CD8-positive, alpha-beta memory T cell (primary cell): ENCODE data around the gene FOS. TPM values are rescaled to one million over a fixed set of nuclear protein-coding genes. Genes with fewer than 3 reads are reported as not detected.
A peak's percentile ranks its signal among the peaks of the same experiment; 100 is the strongest.

Experiments used
- CTCF ChIA-PET: fragments of 350-600 bp; sonication (Branson Sonifier 250); formaldehyde crosslinking; loops from one replicate; lab custom pipeline; 2021; ENCODE audit warnings: antibody characterized with exemption; lab: Charles Lee
- POLR2A ChIA-PET: fragments of 350-600 bp; sonication (Branson Sonifier 250); formaldehyde crosslinking; loops from one replicate; lab custom pipeline; 2021; ENCODE audit warnings: antibody characterized with exemption; lab: Charles Lee
- DNase-seq, 5 donors: peaks; one replicate each; pipeline versions ENCODE4 v3.0.0 to v3.0.0-alpha.2; 2020 to 2022; ENCODE audit warnings: mixed read lengths in 1 of 5
- H3K27ac ChIP-seq: one replicate; pipeline ENCODE4 v1.7.0; 2013; ENCODE audit warnings: low read depth, mild to moderate bottlenecking, low read length, moderate library complexity
- H3K27me3 ChIP-seq: 2 replicates; pipeline ENCODE4 v1.7.0; 2013; ENCODE audit warnings: low read length, mild to moderate bottlenecking; ENCODE audit not compliant: insufficient read depth, poor library complexity, severe bottlenecking
- H3K36me3 ChIP-seq: 2 replicates; pipeline ENCODE4 v1.7.0; 2013; ENCODE audit warnings: mild to moderate bottlenecking, low read length, moderate library complexity; ENCODE audit not compliant: insufficient read depth
- H3K4me1 ChIP-seq: 2 replicates; pipeline ENCODE4 v1.7.0; 2013; ENCODE audit warnings: mild to moderate bottlenecking, low read length, moderate library complexity; ENCODE audit not compliant: insufficient read depth
- H3K4me3 ChIP-seq: 2 replicates; pipeline ENCODE4 v1.7.0; 2013; ENCODE audit warnings: mild to moderate bottlenecking, low read length
- H3K9me3 ChIP-seq: 2 replicates; pipeline ENCODE4 v1.7.0; 2013; ENCODE audit warnings: mild to moderate bottlenecking, low read length
- H3K27ac Mint-ChIP-seq, 8 donors: one replicate each; pipeline ENCODE4 v1.8.0; 2020 to 2021; ENCODE audit warnings: mixed read lengths in 8 of 8, mild to moderate bottlenecking in 6 of 8, inconsistent platforms in 3 of 8, moderate library complexity in 3 of 8
- H3K27me3 Mint-ChIP-seq, 2 donors: one replicate each; pipeline ENCODE4 v1.8.0; 2020 to 2021; ENCODE audit warnings: mixed read lengths in 2 of 2, mild to moderate bottlenecking in 1 of 2, moderate library complexity in 1 of 2
- H3K36me3 Mint-ChIP-seq, 3 donors: one replicate each; pipeline ENCODE4 v1.8.0; 2020 to 2021; ENCODE audit warnings: mixed read lengths in 3 of 3, inconsistent platforms in 1 of 3, mild to moderate bottlenecking in 1 of 3
- H3K4me1 Mint-ChIP-seq, 3 donors: one replicate each; pipeline ENCODE4 v1.8.0; 2020 to 2021; ENCODE audit warnings: mixed read lengths in 3 of 3, inconsistent platforms in 1 of 3, mild to moderate bottlenecking in 1 of 3
- H3K4me3 Mint-ChIP-seq, 7 donors: one replicate each; pipeline ENCODE4 v1.8.0; 2020 to 2021; ENCODE audit warnings: mixed read lengths in 7 of 7, mild to moderate bottlenecking in 6 of 7, moderate library complexity in 4 of 7, inconsistent platforms in 2 of 7
- H3K9me3 Mint-ChIP-seq, 5 donors: one replicate each; pipeline ENCODE4 v1.8.0; 2020 to 2022; ENCODE audit warnings: mixed read lengths in 5 of 5, mild to moderate bottlenecking in 3 of 5, moderate library complexity in 2 of 5, inconsistent platforms in 1 of 5
- polyA plus RNA-seq: library from polyadenylated mRNA; unstranded; fragments of 300-500 nt; fragmentation: Illumina TruSeq; gene quantifications from one replicate; pipeline ENCODE4 v1.2.3, GENCODE V29; 2021
- total RNA-seq, 2 experiments: library from RNA; stranded (reverse); gene quantifications; one replicate each; pipeline ENCODE4 v1.2.3, GENCODE V29; 2021

FOS gene
- 10 to 100 TPM; 15.2 to 16.8 TPM for total RNA-seq
- 768 TPM for polyA plus RNA-seq

DNA sequence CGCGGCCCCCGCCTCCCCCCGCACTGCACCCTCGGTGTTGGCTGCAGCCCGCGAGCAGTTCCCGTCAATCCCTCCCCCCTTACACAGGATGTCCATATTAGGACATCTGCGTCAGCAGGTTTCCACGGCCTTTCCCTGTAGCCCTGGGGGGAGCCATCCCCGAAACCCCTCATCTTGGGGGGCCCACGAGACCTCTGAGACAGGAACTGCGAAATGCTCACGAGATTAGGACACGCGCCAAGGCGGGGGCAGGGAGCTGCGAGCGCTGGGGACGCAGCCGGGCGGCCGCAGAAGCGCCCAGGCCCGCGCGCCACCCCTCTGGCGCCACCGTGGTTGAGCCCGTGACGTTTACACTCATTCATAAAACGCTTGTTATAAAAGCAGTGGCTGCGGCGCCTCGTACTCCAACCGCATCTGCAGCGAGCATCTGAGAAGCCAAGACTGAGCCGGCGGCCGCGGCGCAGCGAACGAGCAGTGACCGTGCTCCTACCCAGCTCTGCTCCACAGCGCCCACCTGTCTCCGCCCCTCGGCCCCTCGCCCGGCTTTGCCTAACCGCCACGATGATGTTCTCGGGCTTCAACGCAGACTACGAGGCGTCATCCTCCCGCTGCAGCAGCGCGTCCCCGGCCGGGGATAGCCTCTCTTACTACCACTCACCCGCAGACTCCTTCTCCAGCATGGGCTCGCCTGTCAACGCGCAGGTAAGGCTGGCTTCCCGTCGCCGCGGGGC, at the start of gene FOS:
TSS of gene FOS (plus strand) at position 407 of the 731 bp plus-strand sequence. CDS start at position 562, 155 bp downstream.
- H3K27me3 Mint-ChIP-seq, result peaks cover 38 to 56% of the 10 kb centered on the region in 2 donors
- H3K27ac Mint-ChIP-seq, result peak within 1 kb of the TSS; percentile 94 to 100 (median 99)
- Histone ChIP-seq H3K36me3 (no peaks in the 10 kb centered on the region), H3K27me3 (peaks cover 29% of the 10 kb centered on the region), H3K9me3 (no peaks in the 10 kb centered on the region), H3K4me3 (peak within 1 kb of the TSS; percentile 91), H3K4me1 (peaks cover 61% of the 10 kb centered on the region), H3K27ac (peak within 1 kb of the TSS; percentile 92)
- CTCF ChIA-PET, result interaction anchor here (1.4 to 1.6 kb wide), 2 partner anchors 11 to 20 kb away, joined by 4 to 5 read pairs; no protein-coding TSS in a partner anchor
- peaks cover 0 to 6% (median 2%) of the 10 kb centered on the region in 5 donors for H3K9me3 Mint-ChIP-seq
- H3K36me3 Mint-ChIP-seq, result peaks cover 5 to 38% (median 19%) of the 10 kb centered on the region in 3 donors
- POLR2A ChIA-PET, result interaction anchor here (1.1 kb wide), 1 partner anchor 20 kb away, joined by 3 read pairs; no protein-coding TSS in a partner anchor
- H3K4me3 Mint-ChIP-seq, result peak within 1 kb of the TSS; percentile 91 to 99 (median 93)
- DNase-seq, result peak; percentile 82 to 98 (median 96)
- peaks cover 53 to 82% (median 69%) of the 10 kb centered on the region in 3 donors for H3K4me1 Mint-ChIP-seq

DNA sequence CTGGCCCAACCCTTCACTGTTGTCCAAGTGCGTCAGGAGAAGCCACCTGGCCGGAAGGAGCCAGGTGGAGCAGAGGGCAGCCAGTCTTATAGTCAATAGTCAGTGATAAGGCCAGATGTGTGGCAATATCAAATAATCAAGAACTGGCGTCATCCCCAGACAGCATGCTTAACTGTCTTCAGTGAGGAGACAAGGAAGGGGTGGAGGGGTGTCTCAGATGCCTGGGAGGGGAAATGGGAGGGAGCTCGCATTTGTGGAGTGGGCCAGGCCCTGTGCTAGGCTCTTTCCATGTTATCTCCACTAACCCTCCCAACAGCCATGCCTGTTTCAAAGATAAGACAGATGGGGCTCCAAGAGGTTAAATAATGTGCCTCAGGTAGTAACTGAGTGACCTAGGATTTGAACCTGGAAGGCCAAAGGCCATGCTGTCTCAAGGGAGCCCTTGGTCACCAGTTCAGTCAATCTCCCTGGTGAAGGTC, 48.9 kb upstream of the FOS start:
- CTCF ChIA-PET, result interaction anchor here (1.2 to 5.3 kb wide), 4 partner anchors 29 to 75 kb away, joined by 3 to 43 read pairs (median 5); no protein-coding TSS in a partner anchor
- peaks cover 55 to 59% (median 58%) of the 10 kb centered on the region in 3 donors for H3K4me1 Mint-ChIP-seq
- Histone ChIP-seq H3K4me1 (peaks cover 58% of the 10 kb centered on the region), H3K9me3 (no peaks in the 10 kb centered on the region), H3K27me3 (no peaks in the 10 kb centered on the region), H3K27ac (no peak overlapping the region), H3K4me3 (peak overlapping the region; percentile 14), H3K36me3 (no peaks in the 10 kb centered on the region)
- H3K36me3 Mint-ChIP-seq, result no peaks in the 10 kb centered on the region
- H3K27me3 Mint-ChIP-seq, result peaks cover 1 to 3% of the 10 kb centered on the region in 2 donors
- POLR2A ChIA-PET, result interaction anchor here (0.5 to 1.2 kb wide), 6 partner anchors 18 to 103 kb away, joined by 3 to 5 read pairs (median 4); partner anchors contain the start of gene NEK9
- peak overlapping the region; percentile 75 to 98 (median 90) for H3K27ac Mint-ChIP-seq
- peak overlapping the region in 6 of 7 donors; percentile 36 to 76 (median 67) for H3K4me3 Mint-ChIP-seq
- DNase-seq, result no peak
- H3K9me3 Mint-ChIP-seq, result no peaks in the 10 kb centered on the region

DNA sequence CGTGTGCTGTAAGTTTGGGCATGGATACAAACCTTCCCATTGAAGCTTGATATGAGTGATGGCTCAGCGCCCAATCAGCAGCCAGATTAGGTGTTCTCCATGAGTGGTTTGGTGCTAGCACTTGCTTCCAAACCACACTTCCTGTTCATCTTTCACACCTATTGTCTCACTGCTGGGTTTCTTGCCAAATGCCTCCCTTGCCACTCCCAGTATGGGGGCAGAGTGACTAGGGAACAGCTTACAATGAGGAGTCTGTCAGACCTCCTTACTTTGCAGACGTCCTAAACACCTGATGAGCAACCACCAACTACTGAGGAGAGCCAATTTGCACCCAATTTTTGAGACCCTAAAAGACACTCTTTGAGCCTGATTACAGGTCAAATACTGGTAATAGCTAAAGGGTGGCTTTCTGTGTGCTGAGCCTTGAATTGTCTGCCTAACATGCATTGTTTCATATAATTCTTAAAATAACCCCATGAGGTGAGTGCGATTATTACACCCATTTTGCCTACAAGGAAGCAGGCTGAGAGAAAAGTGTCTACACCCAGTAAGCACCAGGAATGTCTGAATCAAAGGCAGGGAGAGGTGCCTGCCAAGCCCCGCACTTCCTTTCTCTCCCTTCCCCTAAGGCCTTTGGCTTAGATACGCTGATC, 48.4 kb upstream of the FOS start:
- H3K4me3 ChIP-seq, result peak overlapping the region; percentile 14
- peaks cover 58% of the 10 kb centered on the region for H3K4me1 ChIP-seq
- no peaks in the 10 kb centered on the region for H3K36me3 ChIP-seq
- H3K27me3 ChIP-seq, result no peaks in the 10 kb centered on the region
- H3K27ac ChIP-seq, result peak overlapping the region; percentile 45
- DNase-seq, result peak; percentile 44 to 82 (median 54)
- no peaks in the 10 kb centered on the region for H3K36me3 Mint-ChIP-seq
- no peaks in the 10 kb centered on the region for H3K9me3 ChIP-seq
- peaks cover 0 to 1% of the 10 kb centered on the region in 2 donors for H3K27me3 Mint-ChIP-seq
- peak overlapping the region; percentile 66 to 98 (median 86) for H3K27ac Mint-ChIP-seq
- H3K4me1 Mint-ChIP-seq, result peaks cover 55 to 59% (median 58%) of the 10 kb centered on the region in 3 donors
- H3K9me3 Mint-ChIP-seq, result no peaks in the 10 kb centered on the region
- CTCF ChIA-PET, result interaction anchor here (1.2 to 5.3 kb wide), 3 partner anchors 28 to 65 kb away, joined by 3 to 43 read pairs (median 7); no protein-coding TSS in a partner anchor
- peak overlapping the region; percentile 2 to 76 (median 65) for H3K4me3 Mint-ChIP-seq
- POLR2A ChIA-PET, result interaction anchor here (0.5 to 1.2 kb wide), 6 partner anchors 17 to 103 kb away, joined by 3 to 5 read pairs (median 4); partner anchors contain the start of gene NEK9

DNA sequence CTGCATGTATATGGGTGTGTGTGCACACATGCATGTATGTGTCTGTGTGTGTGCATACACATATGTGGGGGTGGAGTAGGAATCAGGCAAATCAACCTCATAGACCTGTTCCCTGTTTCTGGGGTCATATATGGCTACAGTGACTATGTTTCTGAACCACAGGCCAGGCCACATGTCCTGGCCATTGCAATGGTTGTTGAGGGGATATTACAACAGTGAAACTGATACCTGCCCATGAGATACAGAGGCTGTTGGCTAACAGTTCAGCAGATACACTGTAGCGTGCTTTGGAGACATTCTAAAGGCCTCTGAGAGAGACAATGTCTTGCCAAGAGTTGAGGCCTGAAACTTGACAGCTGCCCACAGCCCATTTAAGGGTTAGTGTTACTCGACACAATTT, 47.3 kb upstream of the FOS start:
- H3K9me3 Mint-ChIP-seq, result no peaks in the 10 kb centered on the region
- H3K36me3 Mint-ChIP-seq, result no peaks in the 10 kb centered on the region
- CTCF ChIA-PET, result interaction anchor here (1.0 to 5.3 kb wide), 5 partner anchors 11 to 71 kb away, joined by 3 to 43 read pairs (median 7); no protein-coding TSS in a partner anchor
- POLR2A ChIA-PET, result no interaction called here
- no peak overlapping the region for H3K27ac ChIP-seq
- peaks cover 0 to 1% of the 10 kb centered on the region in 2 donors for H3K27me3 Mint-ChIP-seq
- peak overlapping the region in 3 of 7 donors; percentile 41 to 63 (median 55) for H3K4me3 Mint-ChIP-seq
- no peaks in the 10 kb centered on the region for H3K27me3 ChIP-seq
- no peaks in the 10 kb centered on the region for H3K36me3 ChIP-seq
- peaks cover 58% of the 10 kb centered on the region for H3K4me1 ChIP-seq
- no peak overlapping the region for H3K4me3 ChIP-seq
- peak overlapping the region in 6 of 8 donors; percentile 47 to 98 (median 80) for H3K27ac Mint-ChIP-seq
- peaks cover 55 to 59% (median 58%) of the 10 kb centered on the region in 3 donors for H3K4me1 Mint-ChIP-seq
- H3K9me3 ChIP-seq, result no peaks in the 10 kb centered on the region
- DNase-seq, result no peak

DNA sequence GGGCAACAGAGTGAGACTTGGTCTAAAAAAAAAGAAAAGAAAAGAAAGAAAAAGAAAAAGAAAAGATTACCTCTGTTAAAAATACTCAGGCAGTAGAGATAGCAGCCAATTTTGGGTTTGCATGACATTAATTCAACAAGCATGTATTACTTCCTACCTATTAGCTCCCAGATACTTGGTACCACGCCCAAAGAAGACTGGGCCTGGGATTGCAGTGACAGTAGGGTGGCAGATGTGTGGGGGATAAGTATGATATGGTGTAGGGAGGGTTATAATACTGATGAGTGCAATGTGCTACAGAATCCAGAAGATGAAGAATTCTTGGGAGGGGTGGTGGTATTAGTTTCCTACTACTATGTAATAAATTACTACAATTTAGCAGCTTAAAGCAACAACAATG, 46.4 kb upstream of the FOS start:
- Mint-ChIP-seq H3K27me3 (peaks cover 0 to 1% of the 10 kb centered on the region in 2 donors), H3K9me3 (no peaks in the 10 kb centered on the region), H3K36me3 (no peaks in the 10 kb centered on the region), H3K4me1 (peaks cover 51 to 56% (median 54%) of the 10 kb centered on the region in 3 donors), H3K27ac (peak overlapping the region; percentile 64 to 97 (median 90)), H3K4me3 (peak overlapping the region in 3 of 7 donors; percentile 3 to 51 (median 51))
- CTCF ChIA-PET, result interaction anchor here (1.0 to 5.3 kb wide), 13 partner anchors 10 to 102 kb away, joined by 3 to 43 read pairs (median 6); no protein-coding TSS in a partner anchor
- Histone ChIP-seq H3K27me3 (no peaks in the 10 kb centered on the region), H3K4me3 (no peak overlapping the region), H3K9me3 (no peaks in the 10 kb centered on the region), H3K27ac (peak overlapping the region; percentile 60), H3K36me3 (no peaks in the 10 kb centered on the region), H3K4me1 (peaks cover 58% of the 10 kb centered on the region)
- POLR2A ChIA-PET, result interaction anchor here (0.6 to 1.5 kb wide), 4 partner anchors 17 to 105 kb away, joined by 3 to 5 read pairs (median 4); partner anchors contain the start of gene NEK9
- DNase-seq, result no peak

DNA sequence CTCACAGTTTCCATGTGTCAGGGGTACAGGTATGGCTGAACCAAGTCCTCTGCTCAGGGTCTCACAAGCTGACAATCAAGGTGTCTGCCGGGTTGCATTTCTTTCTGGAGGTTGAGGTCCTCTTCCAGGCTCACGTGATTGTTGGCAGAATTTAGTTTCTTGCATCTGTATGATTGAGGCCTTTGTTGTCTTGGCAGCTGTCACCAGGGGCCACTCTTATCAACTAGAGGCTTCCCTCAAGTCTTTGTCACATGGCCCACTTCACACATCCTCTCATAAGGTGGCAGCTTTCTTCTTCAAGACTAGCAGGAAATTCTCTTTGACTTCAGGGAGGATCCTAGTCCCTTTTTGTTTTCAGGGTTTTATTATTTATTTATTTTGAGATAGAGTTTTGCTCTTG, 46.0 kb upstream of the FOS start:
- peaks cover 0 to 1% of the 10 kb centered on the region in 2 donors for H3K27me3 Mint-ChIP-seq
- Histone ChIP-seq H3K27me3 (no peaks in the 10 kb centered on the region), H3K4me3 (no peak overlapping the region), H3K4me1 (peaks cover 58% of the 10 kb centered on the region), H3K9me3 (no peaks in the 10 kb centered on the region), H3K27ac (peak overlapping the region; percentile 60), H3K36me3 (no peaks in the 10 kb centered on the region)
- H3K27ac Mint-ChIP-seq, result peak overlapping the region; percentile 64 to 97 (median 90)
- POLR2A ChIA-PET, result interaction anchor here (0.5 to 1.5 kb wide), 6 partner anchors 15 to 106 kb away, joined by 3 to 5 read pairs (median 4); partner anchors contain the start of gene NEK9
- no peaks in the 10 kb centered on the region for H3K36me3 Mint-ChIP-seq
- H3K9me3 Mint-ChIP-seq, result no peaks in the 10 kb centered on the region
- H3K4me1 Mint-ChIP-seq, result peaks cover 51 to 54% (median 54%) of the 10 kb centered on the region in 3 donors
- H3K4me3 Mint-ChIP-seq, result peak overlapping the region in 3 of 7 donors; percentile 3 to 51 (median 51)
- peak; percentile 15 to 77 (median 74) for DNase-seq
- CTCF ChIA-PET, result interaction anchor here (1.0 to 5.3 kb wide), 14 partner anchors 10 to 103 kb away, joined by 3 to 43 read pairs (median 6); no protein-coding TSS in a partner anchor
